ENCODE measurements around the gene CRADD. TPM values are rescaled to one million over a fixed set of nuclear protein-coding genes. Genes with fewer than 3 reads are reported as not detected.

CRADD gene
- total RNA-seq, 4 donors from 2014 or later = 43.7 to 76.1 (median 51.0) TPM

DNA sequence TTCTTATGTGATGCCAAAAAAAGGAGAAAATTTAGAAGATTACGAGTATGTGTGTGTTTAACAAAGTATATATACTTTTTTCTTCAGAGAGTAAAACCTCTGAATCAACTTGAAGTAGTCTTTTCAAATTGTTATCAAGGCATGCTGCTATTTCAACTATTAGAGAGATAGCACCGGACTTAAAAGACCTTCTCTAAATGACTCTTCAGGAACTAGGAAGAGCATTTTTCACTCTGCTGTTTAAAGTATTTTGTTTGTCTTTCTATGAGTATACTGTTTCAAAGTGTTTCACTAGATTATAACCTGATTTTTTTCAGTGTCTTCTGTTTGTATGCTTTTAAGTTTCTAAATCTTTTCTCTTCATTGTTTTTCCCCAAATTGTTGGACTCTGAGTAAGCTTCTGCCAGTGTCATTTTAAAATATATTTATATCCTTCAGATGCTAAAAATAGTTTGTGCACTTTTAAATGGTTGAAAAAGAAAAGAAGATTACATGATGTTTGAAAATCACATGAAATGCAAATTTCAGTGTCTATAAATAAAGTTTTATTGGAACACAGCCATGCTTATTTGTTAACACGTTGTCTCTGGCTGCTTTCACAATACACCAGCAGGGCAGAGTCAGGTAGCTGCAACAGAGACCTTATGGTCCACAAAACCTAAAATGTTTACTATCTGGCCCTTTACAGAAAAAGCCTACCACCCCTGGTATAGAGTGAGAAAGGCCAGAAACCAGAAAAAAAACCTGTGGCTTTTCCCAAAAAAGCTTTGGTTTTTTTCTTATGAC, 21.3 kb downstream of the CRADD start:
- Histone ChIP-seq H3K4me3 (replicated peaks in 1 of 3) (no peak overlapping the region), H3K4me1 (peaks cover 0 to 14% of the 10 kb centered on the region in 2 donors), H3K27ac (no peak overlapping the region), H3K9me3 (no peaks in the 10 kb centered on the region), H3K27me3 (no peaks in the 10 kb centered on the region), H3K36me3 (no peaks in the 10 kb centered on the region)
- TF ChIP-seq, protein P1, sequence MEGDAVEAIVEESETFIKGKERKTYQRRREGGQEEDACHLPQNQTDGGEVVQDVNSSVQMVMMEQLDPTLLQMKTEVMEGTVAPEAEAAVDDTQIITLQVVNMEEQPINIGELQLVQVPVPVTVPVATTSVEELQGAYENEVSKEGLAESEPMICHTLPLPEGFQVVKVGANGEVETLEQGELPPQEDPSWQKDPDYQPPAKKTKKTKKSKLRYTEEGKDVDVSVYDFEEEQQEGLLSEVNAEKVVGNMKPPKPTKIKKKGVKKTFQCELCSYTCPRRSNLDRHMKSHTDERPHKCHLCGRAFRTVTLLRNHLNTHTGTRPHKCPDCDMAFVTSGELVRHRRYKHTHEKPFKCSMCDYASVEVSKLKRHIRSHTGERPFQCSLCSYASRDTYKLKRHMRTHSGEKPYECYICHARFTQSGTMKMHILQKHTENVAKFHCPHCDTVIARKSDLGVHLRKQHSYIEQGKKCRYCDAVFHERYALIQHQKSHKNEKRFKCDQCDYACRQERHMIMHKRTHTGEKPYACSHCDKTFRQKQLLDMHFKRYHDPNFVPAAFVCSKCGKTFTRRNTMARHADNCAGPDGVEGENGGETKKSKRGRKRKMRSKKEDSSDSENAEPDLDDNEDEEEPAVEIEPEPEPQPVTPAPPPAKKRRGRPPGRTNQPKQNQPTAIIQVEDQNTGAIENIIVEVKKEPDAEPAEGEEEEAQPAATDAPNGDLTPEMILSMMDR (IDR thresholded peaks at IDR 0.05) = no peak
- no peak for TF ChIP-seq POLR2A (IDR thresholded peaks at IDR 0.05)
- intact Hi-C loops (cut with DNase I) = no loop called here
- DNase-seq = no peak
- WGBS, 2 donors = 53 to 66% methylated on average over 3 of the region's 3 CpGs

DNA sequence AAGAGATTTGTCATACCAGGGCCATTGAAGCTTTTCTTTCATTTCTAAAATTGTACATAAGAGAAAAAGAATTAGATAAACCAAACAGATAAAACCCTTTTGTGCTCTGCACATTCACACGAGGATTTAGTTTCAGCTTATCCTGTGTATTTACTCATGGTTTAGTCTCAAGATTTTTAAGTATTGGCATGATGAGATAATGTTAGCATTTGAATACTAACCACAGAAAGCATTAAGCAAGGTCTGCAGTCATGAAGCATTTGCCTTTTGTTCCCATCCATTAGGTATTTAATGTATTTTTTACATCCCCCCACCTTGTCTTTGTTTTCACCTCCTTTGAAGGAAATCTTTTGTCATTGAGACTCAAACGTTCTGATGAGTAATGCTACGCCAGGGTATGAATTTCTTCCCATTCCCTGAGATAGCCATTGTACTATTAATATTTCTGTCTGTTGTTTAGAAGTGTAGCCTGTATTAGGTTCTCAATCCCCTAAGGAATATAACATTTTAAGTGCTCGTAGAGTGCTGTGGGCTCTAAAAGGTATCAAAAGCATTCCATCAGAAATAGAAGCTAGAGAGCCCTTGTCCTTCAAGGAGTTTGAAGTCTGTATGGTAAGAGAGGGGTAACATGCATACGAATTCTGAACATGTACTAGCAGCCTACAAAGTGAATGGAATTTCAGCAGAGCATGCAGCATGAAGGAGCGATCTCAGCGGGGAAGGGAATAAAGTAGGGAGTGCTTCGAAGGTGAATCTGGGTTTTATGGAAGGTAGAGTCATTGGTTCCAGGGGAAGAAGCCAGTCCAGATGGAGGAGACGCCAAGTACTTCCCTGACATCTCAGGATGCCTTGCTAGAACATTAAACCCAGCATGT, 22.3 kb downstream of the CRADD start:
- H3K27ac ChIP-seq = no peak overlapping the region
- no peak for DNase-seq
- peaks cover 0 to 14% of the 10 kb centered on the region in 2 donors for H3K4me1 ChIP-seq
- H3K36me3 ChIP-seq = no peaks in the 10 kb centered on the region
- H3K4me3 ChIP-seq (replicated peaks in 1 of 3) = no peak overlapping the region
- H3K27me3 ChIP-seq = no peaks in the 10 kb centered on the region
- intact Hi-C loops (cut with DNase I) = no loop called here
- no peaks in the 10 kb centered on the region for H3K9me3 ChIP-seq
- 48 to 65% methylated on average over 9 of the region's 9 CpGs for WGBS, 2 donors
- TF ChIP-seq, protein P1 (IDR thresholded peaks at IDR 0.05) = no peak
- TF ChIP-seq POLR2A (IDR thresholded peaks at IDR 0.05) = no peak

DNA sequence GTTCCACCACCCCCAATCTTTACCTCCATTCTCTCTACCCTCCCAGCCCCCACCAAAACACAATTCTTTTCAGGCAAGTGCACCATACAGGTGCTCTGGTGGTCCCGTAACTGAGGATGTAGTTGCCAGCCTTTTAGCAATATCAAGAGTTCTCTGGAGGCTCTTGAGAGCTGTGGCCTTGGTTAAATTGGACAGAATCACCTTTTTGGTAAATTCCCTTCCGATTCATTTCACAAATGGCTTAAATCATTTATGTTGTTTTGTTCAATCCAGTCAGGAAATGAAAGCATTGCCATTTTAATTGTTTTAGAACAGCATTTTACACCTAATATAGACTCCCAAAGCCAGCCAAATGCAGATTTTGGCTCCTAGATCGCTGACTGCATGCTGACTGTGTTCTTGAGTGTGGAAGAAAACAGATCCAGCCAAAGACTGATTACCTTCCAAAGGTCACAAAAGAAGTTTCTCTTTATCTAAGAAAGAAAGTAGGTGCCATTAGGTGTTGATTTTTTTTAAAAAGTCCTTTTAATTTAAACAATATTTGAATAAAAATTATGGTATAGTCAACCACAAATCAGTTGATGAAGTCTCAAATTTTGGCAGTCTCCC, 25.6 kb downstream of the CRADD start:
- peaks cover 0 to 16% of the 10 kb centered on the region in 2 donors for H3K4me1 ChIP-seq
- H3K36me3 ChIP-seq = no peaks in the 10 kb centered on the region
- H3K27ac ChIP-seq = no peak overlapping the region
- H3K27me3 ChIP-seq = no peaks in the 10 kb centered on the region
- no peaks in the 10 kb centered on the region for H3K9me3 ChIP-seq
- intact Hi-C loops (cut with DNase I) = no loop called here
- no peak overlapping the region for H3K4me3 ChIP-seq (replicated peaks in 1 of 3)
- peak in 1 of 2 donors; percentile 23 for DNase-seq
- no peak for TF ChIP-seq POLR2A (IDR thresholded peaks at IDR 0.05)
- TF ChIP-seq, protein P1 (IDR thresholded peaks at IDR 0.05) = no peak
- WGBS, 2 donors = 65 to 87% methylated on average over 3 of the region's 3 CpGs

DNA sequence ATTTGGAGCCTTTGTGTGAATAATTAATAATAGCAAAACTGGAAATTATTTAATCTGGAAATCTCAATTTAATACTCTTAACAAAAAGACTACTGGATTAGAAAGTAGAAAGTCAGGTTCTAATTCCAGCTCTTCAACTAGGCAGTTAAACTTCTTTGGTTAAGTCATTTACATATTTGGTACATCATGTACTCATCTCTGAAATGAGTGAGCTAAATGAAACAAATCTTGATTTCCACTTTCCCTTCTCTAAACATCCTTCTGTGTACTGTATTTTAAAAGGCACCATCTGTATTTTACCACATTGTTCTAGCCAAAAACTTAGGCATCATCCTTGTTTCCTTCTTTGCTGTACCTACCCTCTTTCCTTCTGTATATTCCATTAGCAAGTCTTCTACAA, 26.9 kb downstream of the CRADD start:
- Histone ChIP-seq H3K36me3 (no peaks in the 10 kb centered on the region), H3K27ac (no peak overlapping the region), H3K4me1 (peaks cover 0 to 4% of the 10 kb centered on the region in 2 donors), H3K27me3 (no peaks in the 10 kb centered on the region), H3K9me3 (no peaks in the 10 kb centered on the region), H3K4me3 (replicated peaks in 1 of 3) (no peak overlapping the region)
- intact Hi-C loops (cut with DNase I) = no loop called here
- no peak for DNase-seq
- TF ChIP-seq, protein P1 (IDR thresholded peaks at IDR 0.05) = no peak
- no peak for TF ChIP-seq POLR2A (IDR thresholded peaks at IDR 0.05)

Data from thyroid gland (tissue), 4 donors.